Tibial nerve (tissue), 4 donors: ENCODE measurements around the gene TEX50.

Experiments
- EP300 ChIP-seq, 2 donors: sonication (generic); formaldehyde crosslinking; IDR thresholded peaks; one replicate each; pipeline ENCODE4 v1.6.1; 2017; ENCODE audit warnings: antibody characterized with exemption in 2 of 2, mild to moderate bottlenecking in 1 of 2
- POLR2A ChIP-seq, 2 donors: fragments of 450-650 bp; IDR thresholded peaks; one replicate each; pipeline ENCODE4 v1.6.1; 2017; ENCODE audit warnings: antibody characterized with exemption in 2 of 2, mild to moderate bottlenecking in 2 of 2, moderate library complexity in 2 of 2
- TF ChIP-seq, protein P1 (sequence below), 5 experiments: fragments of 200-600 bp in 3 of 5; fragments of 450-650 bp in 2 of 5; sonication (generic) in 3 of 5; IDR thresholded peaks; one replicate each; pipeline ENCODE4 v1.5.1; 2016 to 2019; ENCODE audit warnings: antibody characterized with exemption in 5 of 5, mild to moderate bottlenecking in 3 of 5, moderate library complexity in 2 of 5

- TF ChIP-seq, protein P1, sequence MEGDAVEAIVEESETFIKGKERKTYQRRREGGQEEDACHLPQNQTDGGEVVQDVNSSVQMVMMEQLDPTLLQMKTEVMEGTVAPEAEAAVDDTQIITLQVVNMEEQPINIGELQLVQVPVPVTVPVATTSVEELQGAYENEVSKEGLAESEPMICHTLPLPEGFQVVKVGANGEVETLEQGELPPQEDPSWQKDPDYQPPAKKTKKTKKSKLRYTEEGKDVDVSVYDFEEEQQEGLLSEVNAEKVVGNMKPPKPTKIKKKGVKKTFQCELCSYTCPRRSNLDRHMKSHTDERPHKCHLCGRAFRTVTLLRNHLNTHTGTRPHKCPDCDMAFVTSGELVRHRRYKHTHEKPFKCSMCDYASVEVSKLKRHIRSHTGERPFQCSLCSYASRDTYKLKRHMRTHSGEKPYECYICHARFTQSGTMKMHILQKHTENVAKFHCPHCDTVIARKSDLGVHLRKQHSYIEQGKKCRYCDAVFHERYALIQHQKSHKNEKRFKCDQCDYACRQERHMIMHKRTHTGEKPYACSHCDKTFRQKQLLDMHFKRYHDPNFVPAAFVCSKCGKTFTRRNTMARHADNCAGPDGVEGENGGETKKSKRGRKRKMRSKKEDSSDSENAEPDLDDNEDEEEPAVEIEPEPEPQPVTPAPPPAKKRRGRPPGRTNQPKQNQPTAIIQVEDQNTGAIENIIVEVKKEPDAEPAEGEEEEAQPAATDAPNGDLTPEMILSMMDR (IDR thresholded peaks at IDR 0.05), result no peak
- TF ChIP-seq POLR2A (IDR thresholded peaks at IDR 0.05) (no peak), EP300 (IDR thresholded peaks at IDR 0.05) (no peak)
These were observed 31.5 kb downstream of the TEX50 start for GRCh38 chr1:173666646-173667045.
